Measurements from ENCODE around the gene CLDN7.

Gene CLDN7

GRCh38 chr17:7289256-7290032 is 27.2 kb upstream of the CLDN7 start:
- DNase-seq (ENCODE audit: low read depth in 2 of 2), result no peak

- no peak for DNase-seq (ENCODE audit: low read depth in 2 of 2)
Observed at GRCh38 chr17:7285679-7286078, 23.4 kb upstream of the CLDN7 start.

- no peak for DNase-seq (ENCODE audit: low read depth in 2 of 2)
Observed at GRCh38 chr17:7284911-7285310, 22.6 kb upstream of the CLDN7 start.

- no peak for DNase-seq (ENCODE audit: low read depth in 2 of 2)
Observed at GRCh38 chr17:7283471-7284216, 21.4 kb upstream of the CLDN7 start.

- DNase-seq (ENCODE audit: low read depth in 2 of 2), result no peak
Observed at GRCh38 chr17:7282752-7283321, 20.6 kb upstream of the CLDN7 start.

GRCh38 chr17:7281953-7282751 is 19.9 kb upstream of the CLDN7 start:
- DNase-seq (ENCODE audit: low read depth in 2 of 2), result no peak

- peak; percentile 84 to 91 for DNase-seq (ENCODE audit: low read depth in 2 of 2)
Observed at GRCh38 chr17:7281074-7281952, 19.0 kb upstream of the CLDN7 start, which contains the start of gene SLC2A4. Gene SLC2A4 (plus strand): TSS chr17:7281718. CDS start chr17:7281935, 217 bp downstream.

- DNase-seq (ENCODE audit: low read depth in 2 of 2), result peak; percentile 71 to 82
Observed at GRCh38 chr17:7280519-7281073, 18.3 kb upstream of the CLDN7 start.

- no peak for DNase-seq (ENCODE audit: low read depth in 2 of 2)
Observed at GRCh38 chr17:7279448-7279847, 17.2 kb upstream of the CLDN7 start.

- no peak for DNase-seq (ENCODE audit: low read depth in 2 of 2)
Observed at GRCh38 chr17:7266784-7267183, 4.5 kb upstream of the CLDN7 start.

GRCh38 chr17:7263801-7264078 is 1.5 kb upstream of the CLDN7 start:
- no peak for DNase-seq (ENCODE audit: low read depth in 2 of 2)

GRCh38 chr17:7262935-7263800 is 890 bp upstream of the CLDN7 start:
- DNase-seq (ENCODE audit: low read depth in 2 of 2), result no peak

GRCh38 chr17:7261379-7262191 is 693 bp downstream of the CLDN7 start:
- DNase-seq (ENCODE audit: low read depth in 2 of 2), result no peak

- DNase-seq (ENCODE audit: low read depth in 2 of 2), result no peak
Observed at GRCh38 chr17:7260651-7261378, 1.5 kb downstream of the CLDN7 start.

GRCh38 chr17:7260151-7260550 is 2.1 kb downstream of the CLDN7 start:
- no peak for DNase-seq (ENCODE audit: low read depth in 2 of 2)

GRCh38 chr17:7259555-7259889 is 2.8 kb downstream of the CLDN7 start:
- DNase-seq (ENCODE audit: low read depth in 2 of 2), result no peak

GRCh38 chr17:7258731-7259554 is 3.3 kb downstream of the CLDN7 start:
- DNase-seq (ENCODE audit: low read depth in 2 of 2), result no peak

Measured in stimulated activated CD4-positive, alpha-beta T cell treated with anti-CD3 and anti-CD28 coated beads, Interleukin-15, amount 100 ng/mL, for 48 hours (primary cell).